Stimulated activated naive CD8-positive, alpha-beta T cell treated with anti-CD3 and anti-CD28 coated beads, Interleukin-15, Interleukin-2, amounts not matched to agents 100 U/mL and 50 U/mL, for 24 hours (primary cell): ENCODE data around the gene CDPF1.
"Not testable (repeated sequence)": the region's sequence is repeated elsewhere in the genome, so short reads cannot be mapped to it uniquely, and the experiment has no call there.

ENCODE experiments used
- ATAC-seq: fragments of 150-1000 bp; cut with Tn5 transposase; one replicate; pipeline ENCODE4 v1.10.0; 2021
- DNase-seq: peaks from one replicate; pipeline ENCODE4 v3.0.0; 2021

Gene CDPF1

GRCh38 chr22:46224898-46225290, 25.2 kb downstream of the CDPF1 start:
- DNase-seq (no peak), ATAC-seq (no peak)

GRCh38 chr22:46224044-46224897, 25.8 kb downstream of the CDPF1 start:
- no peak for DNase-seq
- ATAC-seq = no peak

- ATAC-seq = no peak
Measured at GRCh38 chr22:46220921-46221320, 29.2 kb downstream of the CDPF1 start.

GRCh38 chr22:46219636-46220035, 30.5 kb downstream of the CDPF1 start:
- ATAC-seq = no peak
- DNase-seq = no peak

More at GRCh38 chr22:46220921-46221320, 29.2 kb downstream of the CDPF1 start:
- DNase-seq = no peak

GRCh38 chr22:46214616-46215015, 35.5 kb downstream of the CDPF1 start:
- no peak for ATAC-seq
- DNase-seq = no peak

- ATAC-seq (no peak), DNase-seq (no peak)
Measured at GRCh38 chr22:46214149-46214548, 35.9 kb downstream of the CDPF1 start.

- ATAC-seq (peak; percentile 82), DNase-seq (no peak)
Measured at GRCh38 chr22:46213052-46213451, 37.0 kb downstream of the CDPF1 start.

GRCh38 chr22:46212195-46212594, 37.9 kb downstream of the CDPF1 start:
- no peak for ATAC-seq
- no peak for DNase-seq

GRCh38 chr22:46209262-46209661, 40.8 kb downstream of the CDPF1 start:
- DNase-seq (no peak), ATAC-seq (no peak)

- ATAC-seq (no peak), DNase-seq (no peak)
Measured at GRCh38 chr22:46203601-46203980, 46.5 kb downstream of the CDPF1 start.

GRCh38 chr22:46202897-46203600, 47.0 kb downstream of the CDPF1 start:
- no peak for ATAC-seq

GRCh38 chr22:46201059-46201757, 48.9 kb downstream of the CDPF1 start:
- no peak for ATAC-seq
- DNase-seq = no peak

More at GRCh38 chr22:46202897-46203600, 47.0 kb downstream of the CDPF1 start:
- DNase-seq = no peak

- ATAC-seq, DNase-seq: not testable (repeated sequence)
Measured at GRCh38 chr22:46198806-46199205, 51.3 kb downstream of the CDPF1 start.

- no peak for DNase-seq
- no peak for ATAC-seq
Measured at GRCh38 chr22:46198274-46198673, 51.8 kb downstream of the CDPF1 start.

- ATAC-seq (no peak), DNase-seq (no peak)
Measured at GRCh38 chr22:46196278-46196677, 53.8 kb downstream of the CDPF1 start.

- ATAC-seq = no peak
- DNase-seq = no peak
Measured at GRCh38 chr22:46195487-46196165, 54.5 kb downstream of the CDPF1 start.
